GM23338 (cell line): ENCODE measurements around the gene CASR.

ENCODE experiments used
- CTCF ChIP-seq, 2 experiments: fragments of 200-600 bp in 1 of 2; sonication (generic) in 1 of 2; conservative IDR thresholded peaks; 2 replicates each; pipeline versions ENCODE4 v1.5.1 to v1.6.1; 2016 to 2017; ENCODE audit warnings: antibody characterized with exemption in 2 of 2, low read depth in 2 of 2, mild to moderate bottlenecking in 2 of 2, moderate library complexity in 1 of 2
- EZH2 ChIP-seq: fragments of 200-600 bp; sonication (generic); IDR thresholded peaks from one replicate; pipeline ENCODE4 v1.8.0; 2017; ENCODE audit warnings: antibody characterized with exemption, mild to moderate bottlenecking, low read depth; ENCODE audit not compliant: unreplicated experiment
- EZH2phosphoT487 ChIP-seq: fragments of 200-600 bp; sonication (generic); IDR thresholded peaks from one replicate; pipeline ENCODE4 v1.8.1; 2018; ENCODE audit warnings: antibody characterized with exemption; ENCODE audit not compliant: unreplicated experiment
- POLR2AphosphoS5 ChIP-seq: IDR thresholded peaks from 2 replicates; pipeline ENCODE4 v1.6.1; 2016; ENCODE audit warnings: antibody characterized with exemption, low read depth
- ZNF462 ChIP-seq: fragments of 250-450 bp; sonication (Bioruptor Pico); IDR thresholded peaks from 2 replicates; pipeline ENCODE4 v1.5.0; 2020; ENCODE audit warnings: mild to moderate bottlenecking, moderate library complexity

GRCh38 chr3:122235147-122235546, 51.7 kb downstream of the CASR start:
- TF ChIP-seq POLR2AphosphoS5 (no peak), CTCF (conservative IDR thresholded peaks at IDR 0.05; ENCODE audit: low read depth in 2 of 2) (no peak), EZH2 (no peak), EZH2phosphoT487 (no peak), ZNF462 (CRISPR knock-in tag) (no peak)
